ENCODE measurements around the gene TNNI3K.

Gene TNNI3K

DNA sequence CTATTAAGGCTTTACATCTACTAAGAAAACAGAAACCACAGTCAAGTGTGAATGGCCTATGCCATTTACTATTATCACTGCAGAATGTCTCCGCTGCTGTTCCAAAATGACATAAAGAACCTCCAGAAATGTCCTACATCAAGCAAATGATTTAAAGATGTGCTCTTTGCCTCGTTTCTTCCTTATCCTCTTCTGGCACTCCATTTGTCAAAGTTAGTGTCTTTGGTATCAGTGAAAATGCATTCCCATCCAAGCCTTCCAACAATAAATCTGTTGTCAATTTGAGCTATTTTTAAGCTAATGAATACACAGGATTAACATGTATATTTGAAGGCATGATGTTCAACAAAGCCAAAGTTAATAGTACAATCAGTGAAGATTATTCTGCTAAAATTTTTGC lies 171.6 kb downstream of the TNNI3K start:
- no peak for DNase-seq (ENCODE audit: low read depth)
- no peak overlapping the region for H3K4me3 ChIP-seq (ENCODE audit: low read depth, low read length)
- TF ChIP-seq CTCF (IDR thresholded peaks at IDR 0.05; ENCODE audit: low read depth, low read length, missing control alignments), result no peak
- in situ Hi-C loops (cut with HindIII; ENCODE audit: low sequenced_read_pairs), result no loop called here

DNA sequence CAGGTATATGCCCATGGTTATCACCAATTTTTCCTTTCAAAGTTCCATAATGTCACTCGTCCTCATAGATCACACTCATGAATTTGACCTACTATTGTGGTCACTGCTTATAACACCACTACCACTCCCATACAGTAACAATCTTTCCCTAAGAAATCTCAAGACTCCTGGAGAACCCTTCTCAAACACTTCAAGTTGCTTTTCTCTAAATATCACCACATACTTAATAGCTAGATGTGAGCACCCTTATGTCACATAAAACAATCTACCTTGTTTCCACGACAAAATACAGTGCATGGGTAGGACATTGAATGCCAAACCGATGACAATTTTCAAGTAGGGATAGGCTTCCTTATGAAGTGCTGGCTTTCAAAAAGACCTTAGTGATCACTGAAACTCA lies 172.7 kb downstream of the TNNI3K start:
- no peak for DNase-seq (ENCODE audit: low read depth)
- no peak for TF ChIP-seq CTCF (IDR thresholded peaks at IDR 0.05; ENCODE audit: low read depth, low read length, missing control alignments)
- H3K4me3 ChIP-seq (ENCODE audit: low read depth, low read length), result no peak overlapping the region
- in situ Hi-C loops (cut with HindIII; ENCODE audit: low sequenced_read_pairs), result no loop called here

DNA sequence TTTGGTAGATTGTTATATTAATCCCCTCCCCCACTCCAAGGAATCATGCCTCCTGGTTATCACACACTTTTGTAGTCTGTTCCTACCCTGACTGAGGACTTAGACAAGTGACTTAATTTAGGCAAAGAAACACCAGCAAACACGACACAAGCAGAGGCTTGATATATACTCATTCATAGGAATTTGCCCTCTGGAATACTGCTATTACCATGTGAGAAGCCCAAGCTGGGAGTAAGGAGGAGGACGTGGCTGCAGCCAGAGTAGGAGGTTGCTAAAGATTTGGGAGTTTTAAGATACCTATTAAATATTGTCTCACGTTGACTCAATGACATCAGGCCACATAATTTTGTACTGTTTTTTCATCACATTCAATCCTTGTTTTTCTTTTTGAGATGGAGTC lies 177.1 kb downstream of the TNNI3K start:
- no peak overlapping the region for H3K4me3 ChIP-seq (ENCODE audit: low read depth, low read length)
- in situ Hi-C loops (cut with HindIII; ENCODE audit: low sequenced_read_pairs), result no loop called here
- no peak for TF ChIP-seq CTCF (IDR thresholded peaks at IDR 0.05; ENCODE audit: low read depth, low read length, missing control alignments)
- no peak for DNase-seq (ENCODE audit: low read depth)

DNA sequence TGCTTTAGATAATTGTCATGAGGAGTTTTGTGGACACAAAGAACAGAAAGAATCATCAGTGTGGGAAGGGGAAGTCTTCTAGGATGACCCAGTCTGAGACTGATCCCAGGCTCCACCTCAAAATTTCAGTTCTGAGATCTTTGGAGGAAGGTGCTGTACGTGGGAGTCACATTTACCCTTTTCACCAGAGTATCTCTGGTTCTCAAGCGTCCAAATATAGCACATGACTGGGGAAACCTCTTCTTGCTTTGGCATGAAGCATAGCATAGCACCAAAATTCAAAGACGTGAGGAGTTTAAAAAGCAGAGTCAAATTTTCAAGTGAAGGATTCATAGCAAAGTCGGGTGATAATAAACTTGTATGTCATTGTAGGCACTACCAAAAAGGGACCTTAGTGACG lies 180.7 kb downstream of the TNNI3K start:
- in situ Hi-C loops (cut with HindIII; ENCODE audit: low sequenced_read_pairs), result no loop called here
- no peak for TF ChIP-seq CTCF (IDR thresholded peaks at IDR 0.05; ENCODE audit: low read depth, low read length, missing control alignments)
- DNase-seq (ENCODE audit: low read depth), result no peak
- H3K4me3 ChIP-seq (ENCODE audit: low read depth, low read length), result no peak overlapping the region

DNA sequence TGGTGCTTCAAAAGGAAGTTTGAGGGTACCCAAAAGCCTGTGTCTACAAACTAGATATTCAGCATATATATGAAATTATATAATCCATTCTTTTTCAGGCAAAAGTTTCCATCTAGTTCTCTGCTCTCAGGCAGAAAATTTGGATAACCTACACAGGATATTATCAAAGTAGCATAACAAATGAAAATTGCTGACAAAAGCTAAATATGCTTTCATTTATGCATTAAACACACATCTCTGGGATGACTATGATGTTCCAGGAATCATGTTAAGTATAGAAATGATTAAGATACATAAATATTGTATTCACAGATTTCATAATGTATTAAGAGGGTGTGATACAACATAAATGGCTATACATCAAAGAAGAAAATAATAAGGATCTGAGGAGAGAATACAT lies 184.4 kb downstream of the TNNI3K start:
- no peak for DNase-seq (ENCODE audit: low read depth)
- in situ Hi-C loops (cut with HindIII; ENCODE audit: low sequenced_read_pairs), result no loop called here
- no peak for TF ChIP-seq CTCF (IDR thresholded peaks at IDR 0.05; ENCODE audit: low read depth, low read length, missing control alignments)
- no peak overlapping the region for H3K4me3 ChIP-seq (ENCODE audit: low read depth, low read length)

- TF ChIP-seq CTCF (IDR thresholded peaks at IDR 0.05; ENCODE audit: low read depth, low read length, missing control alignments), result no peak
- in situ Hi-C loops (cut with HindIII; ENCODE audit: low sequenced_read_pairs), result no loop called here
- no peak for DNase-seq (ENCODE audit: low read depth)
- H3K4me3 ChIP-seq (ENCODE audit: low read depth, low read length), result no peak overlapping the region
These were observed 185.3 kb downstream of the TNNI3K start for GRCh38 chr1:74420467-74420866.

Data from astrocyte of the cerebellum (primary cell).